Measurements from ENCODE around the gene LAPTM5.

DNA sequence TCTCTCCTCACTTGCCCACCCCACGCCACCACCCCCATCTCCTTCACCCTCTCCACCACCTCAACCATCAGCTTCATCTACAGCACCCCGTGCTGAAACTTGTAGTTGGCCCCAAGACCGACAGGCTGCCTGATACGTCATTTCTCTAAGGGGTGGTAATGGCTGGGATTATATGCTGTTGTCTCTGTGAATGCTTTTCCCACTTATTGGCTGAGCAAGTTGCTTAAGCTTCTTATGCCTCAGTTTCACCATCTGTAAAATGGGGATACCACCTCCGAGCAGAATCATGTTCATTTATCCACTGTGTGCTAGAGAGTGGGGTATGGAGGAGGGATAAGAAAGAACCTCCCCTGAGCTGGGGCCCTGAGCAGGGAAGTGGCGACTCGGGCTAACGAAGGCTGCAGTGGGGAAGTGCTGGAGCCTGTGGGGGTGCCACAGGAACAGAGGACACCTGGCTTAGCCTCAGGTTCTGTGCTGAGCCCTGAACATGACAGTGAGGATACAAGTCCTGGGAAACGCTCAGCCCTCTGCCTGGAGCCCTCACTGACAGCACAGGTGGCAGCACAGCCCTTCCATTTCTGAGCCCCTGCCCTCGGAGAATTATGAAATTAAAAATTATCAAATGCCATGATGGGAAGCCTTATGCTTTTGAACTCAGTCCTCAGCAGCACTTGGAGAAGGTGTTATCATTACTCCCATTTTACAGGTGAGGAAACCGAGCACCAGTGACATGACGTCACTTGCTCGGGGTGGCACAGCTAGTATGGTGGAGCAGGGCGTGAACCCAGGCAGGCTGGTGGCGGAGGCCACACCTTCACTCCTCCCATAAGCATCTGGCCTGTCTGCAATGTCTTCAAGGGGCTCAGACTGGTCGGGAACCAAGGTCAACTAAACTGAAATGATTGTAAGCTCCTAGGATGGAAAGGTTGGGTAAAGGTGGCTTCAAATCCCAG lies 37.0 kb downstream of the LAPTM5 start:
- TF ChIP-seq, protein P1, sequence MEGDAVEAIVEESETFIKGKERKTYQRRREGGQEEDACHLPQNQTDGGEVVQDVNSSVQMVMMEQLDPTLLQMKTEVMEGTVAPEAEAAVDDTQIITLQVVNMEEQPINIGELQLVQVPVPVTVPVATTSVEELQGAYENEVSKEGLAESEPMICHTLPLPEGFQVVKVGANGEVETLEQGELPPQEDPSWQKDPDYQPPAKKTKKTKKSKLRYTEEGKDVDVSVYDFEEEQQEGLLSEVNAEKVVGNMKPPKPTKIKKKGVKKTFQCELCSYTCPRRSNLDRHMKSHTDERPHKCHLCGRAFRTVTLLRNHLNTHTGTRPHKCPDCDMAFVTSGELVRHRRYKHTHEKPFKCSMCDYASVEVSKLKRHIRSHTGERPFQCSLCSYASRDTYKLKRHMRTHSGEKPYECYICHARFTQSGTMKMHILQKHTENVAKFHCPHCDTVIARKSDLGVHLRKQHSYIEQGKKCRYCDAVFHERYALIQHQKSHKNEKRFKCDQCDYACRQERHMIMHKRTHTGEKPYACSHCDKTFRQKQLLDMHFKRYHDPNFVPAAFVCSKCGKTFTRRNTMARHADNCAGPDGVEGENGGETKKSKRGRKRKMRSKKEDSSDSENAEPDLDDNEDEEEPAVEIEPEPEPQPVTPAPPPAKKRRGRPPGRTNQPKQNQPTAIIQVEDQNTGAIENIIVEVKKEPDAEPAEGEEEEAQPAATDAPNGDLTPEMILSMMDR (IDR thresholded peaks at IDR 0.05; ENCODE audit: low read length) = no peak
- TF ChIP-seq EZH2 (optimal IDR thresholded peaks at IDR 0.05; ENCODE audit: low read depth, low read length) = no peak
- no peak for TF ChIP-seq EZH2phosphoT487 (IDR thresholded peaks at IDR 0.05; ENCODE audit: low read length)

Measured in MM.1S (cell line).